Stimulated activated CD4-positive, alpha-beta T cell treated with anti-CD3 and anti-CD28 coated beads, Interleukin-15, amount 100 ng/mL, for 48 hours (primary cell): Measurements from ENCODE around the gene NFIX.
A peak's percentile ranks its signal among the peaks of the same experiment; 100 is the strongest.

Source experiments
- DNase-seq, 2 donors: peaks; one replicate each; pipeline ENCODE4 v3.0.0-alpha.2; 2020; ENCODE audit warnings: low read depth in 2 of 2

Gene NFIX

GRCh38 chr19:13091400-13092157, 96.3 kb downstream of the NFIX start:
- DNase-seq, result no peak

- no peak for DNase-seq
These were observed 96.9 kb downstream of the NFIX start for GRCh38 chr19:13092158-13092543.

GRCh38 chr19:13092606-13093235, 97.4 kb downstream of the NFIX start:
- no peak for DNase-seq

DNA sequence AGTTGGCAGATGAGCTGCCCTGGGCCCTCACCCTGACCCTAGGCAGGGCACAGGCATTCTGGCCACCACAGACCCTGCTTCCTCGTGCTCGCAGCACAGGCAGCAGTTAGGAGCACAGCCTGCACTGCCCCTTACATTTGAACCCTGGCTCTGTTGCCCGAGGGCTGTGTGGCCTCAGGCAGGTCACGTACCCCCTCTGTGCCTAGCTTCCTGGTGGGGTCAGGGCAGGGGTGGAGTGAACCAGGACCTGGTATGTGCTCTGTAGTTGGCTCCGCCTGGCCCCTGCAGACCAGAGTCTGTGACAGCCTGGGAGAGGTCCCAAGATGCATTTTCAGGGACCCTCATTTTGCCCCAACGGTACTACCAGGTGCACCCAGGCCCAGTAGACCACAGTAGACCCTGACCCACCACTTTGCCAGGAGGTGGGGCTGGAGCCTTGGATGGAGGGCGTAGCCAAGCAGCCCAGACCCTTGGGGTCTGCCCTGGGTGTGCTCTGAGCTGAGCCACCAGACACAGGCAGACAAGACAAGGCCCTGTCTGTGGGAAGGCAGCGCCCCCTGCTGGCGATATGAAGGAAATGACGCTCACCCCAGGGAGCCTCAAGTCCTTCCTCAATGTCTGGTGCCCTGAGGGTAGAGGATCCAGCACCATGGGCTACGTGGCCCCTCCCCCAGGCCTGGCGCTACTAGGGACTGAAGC, 98.3 kb downstream of the NFIX start:
- DNase-seq, result peak; percentile 65 to 72

- no peak for DNase-seq
These were observed 98.8 kb downstream of the NFIX start for GRCh38 chr19:13094106-13094504.

DNA sequence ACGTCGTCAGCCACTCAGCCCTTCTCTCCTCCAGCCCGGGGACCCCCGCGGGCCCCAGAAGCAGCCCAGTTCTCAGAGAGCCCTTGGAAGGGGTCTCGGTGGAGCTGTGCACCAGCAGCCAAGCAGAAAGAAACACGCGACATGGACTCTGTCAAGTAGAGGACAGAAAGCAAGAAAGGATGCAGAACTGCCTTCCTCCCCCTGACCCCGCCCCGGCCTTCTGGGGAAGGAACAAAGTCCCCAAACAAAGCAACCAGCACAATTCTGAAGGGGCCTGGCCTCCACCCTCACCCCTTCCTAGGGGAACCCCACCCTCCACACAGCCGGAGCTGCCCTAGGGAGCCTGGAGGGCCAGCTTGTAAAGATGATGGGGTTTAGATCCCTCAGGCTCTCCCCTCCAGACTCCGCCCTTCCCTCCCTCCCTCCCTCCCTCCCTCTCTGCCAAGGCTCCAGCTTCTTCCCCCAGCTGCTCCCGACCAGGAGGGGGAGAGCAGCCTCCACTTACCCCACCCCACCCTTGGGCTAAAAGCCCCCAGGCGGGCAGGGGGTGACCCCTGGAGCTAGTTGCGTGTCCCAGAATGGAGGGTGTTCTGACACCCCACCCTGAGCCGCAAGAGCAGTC, 99.6 kb downstream of the NFIX start:
- DNase-seq, result no peak

DNA sequence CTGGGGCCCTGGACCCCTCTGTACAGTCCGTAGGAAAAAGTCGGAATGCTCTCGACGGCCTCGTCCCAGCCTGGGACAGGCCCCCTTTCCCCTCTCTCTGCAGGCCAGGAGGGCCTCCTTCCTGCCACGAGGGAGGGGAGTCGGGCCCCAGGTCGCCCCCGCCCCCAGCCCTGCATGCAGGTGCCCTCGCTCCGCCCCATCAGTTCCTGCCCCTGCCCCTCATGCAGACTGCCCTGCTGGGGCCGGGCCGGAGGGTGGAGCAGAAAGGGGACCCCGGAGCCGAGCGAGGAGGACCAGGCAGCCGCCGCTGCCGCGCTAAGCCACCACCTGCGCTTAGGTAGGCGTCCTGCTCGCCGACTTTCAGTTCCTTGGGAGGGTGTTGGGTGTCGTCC, 100.1 kb downstream of the NFIX start:
- no peak for DNase-seq

GRCh38 chr19:13095934-13096927, 101.0 kb downstream of the NFIX start:
- no peak for DNase-seq

GRCh38 chr19:13097033-13097462, 101.8 kb downstream of the NFIX start:
- DNase-seq, result no peak

DNA sequence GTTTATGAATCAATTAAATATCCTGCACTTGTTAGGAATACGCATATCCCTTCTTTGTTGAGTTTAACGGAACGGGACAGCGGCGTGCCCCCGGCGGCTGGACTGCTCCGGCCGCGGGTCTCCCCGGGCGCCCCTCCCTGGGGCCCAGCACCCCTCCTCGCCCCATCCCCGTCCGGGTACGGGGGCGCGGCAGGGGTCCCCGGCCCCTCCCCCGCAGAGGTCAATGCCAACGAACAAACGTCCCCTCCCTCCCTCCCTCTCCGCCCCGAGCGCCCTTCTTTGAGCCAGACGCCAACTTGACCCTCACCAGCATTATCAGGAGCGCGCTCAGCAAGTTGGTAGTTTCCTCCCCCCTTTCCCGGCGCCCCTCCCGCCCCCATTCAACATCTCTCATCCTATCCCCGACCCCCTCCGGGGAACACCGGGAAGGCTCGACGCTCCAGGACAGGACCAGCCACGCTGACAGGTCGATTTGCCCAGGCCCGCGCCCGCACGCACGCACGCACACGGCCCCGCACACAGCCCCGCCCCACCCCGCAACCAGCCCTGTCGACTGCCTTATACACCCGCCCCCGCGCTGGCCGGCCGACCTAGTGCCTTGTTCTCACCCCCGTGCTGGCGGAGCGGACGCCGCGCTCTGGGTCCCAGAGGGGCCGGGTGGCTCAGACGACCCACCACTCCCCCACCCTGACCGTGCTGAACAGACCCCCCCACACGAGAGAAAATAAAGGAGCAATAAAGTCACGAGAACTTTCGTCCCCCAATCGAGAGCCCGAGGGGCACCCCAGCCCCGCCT, 102.4 kb downstream of the NFIX start:
- DNase-seq, result no peak

DNA sequence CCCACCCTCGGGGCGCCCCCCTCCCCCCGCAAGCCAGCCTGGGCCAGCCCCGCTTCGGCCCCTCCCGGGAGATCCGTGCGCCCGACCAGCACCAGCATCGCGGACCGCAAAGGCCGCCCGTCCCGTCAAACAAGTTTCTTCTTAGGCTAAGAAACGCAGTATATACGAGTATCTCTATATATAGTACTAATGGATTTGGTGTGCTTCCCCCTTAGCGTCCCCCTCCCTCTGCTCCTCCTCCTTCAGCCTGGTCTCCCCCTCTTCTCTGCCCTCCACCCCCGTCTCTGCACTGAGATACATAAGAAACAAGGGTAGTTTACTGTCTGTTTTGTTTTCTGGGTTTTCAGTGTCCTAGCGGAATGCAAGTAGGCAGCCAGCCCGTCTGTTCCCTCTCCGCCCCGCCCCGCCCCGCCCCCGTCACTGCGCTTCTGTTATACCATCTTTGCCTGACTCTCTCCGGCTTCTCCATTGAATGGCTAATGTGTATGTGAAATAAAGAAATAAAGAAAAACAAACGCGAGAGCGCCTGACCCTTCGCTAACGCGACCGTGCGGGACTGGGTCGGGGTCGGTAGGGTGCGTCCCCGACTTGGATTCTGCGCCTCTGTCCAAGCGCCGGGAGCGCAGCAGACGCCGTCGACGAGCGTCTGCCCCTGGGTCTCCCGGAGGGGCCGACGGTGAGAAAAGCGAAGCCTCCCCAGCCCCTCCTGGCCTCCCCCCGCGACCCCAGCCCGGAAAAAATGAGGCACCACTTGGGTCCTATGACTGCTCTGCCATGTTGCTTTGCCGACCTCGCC, 103.2 kb downstream of the NFIX start:
- no peak for DNase-seq

GRCh38 chr19:13099073-13099999, 104.1 kb downstream of the NFIX start:
- peak; percentile 68 to 69 for DNase-seq

GRCh38 chr19:13100031-13100588, 104.8 kb downstream of the NFIX start:
- DNase-seq, result peak; percentile 57 to 62

- DNase-seq, result no peak
These were observed 105.7 kb downstream of the NFIX start for GRCh38 chr19:13100841-13101589.

- DNase-seq, result no peak
These were observed 106.5 kb downstream of the NFIX start for GRCh38 chr19:13101590-13102415.

DNA sequence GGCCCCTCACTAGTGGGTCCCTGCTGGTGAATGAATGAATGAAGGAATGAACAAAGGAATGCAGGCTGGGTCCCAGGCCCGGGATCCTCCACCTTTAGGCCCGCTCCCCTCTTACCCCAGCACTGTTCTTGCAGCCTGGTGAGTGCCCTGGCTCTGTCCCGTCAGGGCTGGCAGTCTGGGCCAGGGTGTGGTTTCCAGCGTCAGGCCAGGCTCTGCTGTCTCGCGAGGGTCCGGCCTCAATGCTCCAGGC, 107.1 kb downstream of the NFIX start:
- DNase-seq, result no peak
